KMS-11 (cell line): Measurements from ENCODE around the gene CKLF.

Experiments
- H2AFZ ChIP-seq: fragments of 200-600 bp; sonication (generic); 2 replicates; pipeline ENCODE4 v1.6.1; 2016; ENCODE audit warnings: antibody characterized with exemption, mixed run types, low read depth
- H3K27ac ChIP-seq: fragments of 200-600 bp; sonication (generic); 2 replicates; pipeline ENCODE4 v1.6.1; 2016; ENCODE audit warnings: mild to moderate bottlenecking, mixed run types
- H3K27me3 ChIP-seq: fragments of 200-600 bp; sonication (generic); 2 replicates; pipeline ENCODE4 v1.6.1; 2017; ENCODE audit warnings: mild to moderate bottlenecking, low read depth, mixed run types, moderate library complexity; ENCODE audit not compliant: insufficient read depth
- H3K36me3 ChIP-seq: fragments of 200-600 bp; sonication (generic); 2 replicates; pipeline ENCODE4 v1.6.1; 2017; ENCODE audit warnings: mild to moderate bottlenecking, mixed run types; ENCODE audit not compliant: insufficient read depth
- H3K4me1 ChIP-seq: fragments of 200-600 bp; sonication (generic); 2 replicates; pipeline ENCODE4 v1.6.1; 2016; ENCODE audit warnings: mild to moderate bottlenecking, low read depth, mixed run types; ENCODE audit not compliant: poor library complexity, severe bottlenecking
- H3K4me2 ChIP-seq: fragments of 200-600 bp; sonication (generic); 2 replicates; pipeline ENCODE4 v1.7.0; 2016; ENCODE audit warnings: mild to moderate bottlenecking, mixed run types
- H3K4me3 ChIP-seq: fragments of 200-600 bp; sonication (generic); IDR thresholded peaks from 2 replicates; pipeline ENCODE4 v1.6.1; 2017; ENCODE audit warnings: low read depth, low read length, mixed read lengths; ENCODE audit not compliant: insufficient read depth
- H3K79me2 ChIP-seq: fragments of 200-600 bp; sonication (generic); 2 replicates; pipeline ENCODE4 v1.6.1; 2016; ENCODE audit warnings: low read depth, mixed run types; ENCODE audit not compliant: insufficient read depth
- H3K9ac ChIP-seq: fragments of 200-600 bp; sonication (generic); 2 replicates; pipeline ENCODE4 v1.6.1; 2016; ENCODE audit warnings: mild to moderate bottlenecking, mixed run types
- H4K20me1 ChIP-seq: fragments of 200-600 bp; sonication (generic); 2 replicates; pipeline ENCODE4 v1.6.1; 2016; ENCODE audit warnings: mild to moderate bottlenecking, mixed run types; ENCODE audit not compliant: insufficient read depth
- TF ChIP-seq, protein P1 (sequence below): fragments of 200-600 bp; sonication (generic); conservative IDR thresholded peaks from 2 replicates; pipeline ENCODE4 v1.6.1; 2017; ENCODE audit warnings: low read depth, mild to moderate bottlenecking, antibody characterized with exemption, low read length, moderate library complexity, mixed read lengths

CKLF gene

GRCh38 chr16:66519482-66520373 is 32.6 kb upstream of the CKLF start:
- Histone ChIP-seq H3K79me2 (no peaks in the 10 kb centered on the region), H3K4me1 (peaks cover 90% of the 10 kb centered on the region), H3K4me3 (no peak overlapping the region), H3K9ac (no peak overlapping the region), H3K4me2 (peak overlapping the region; percentile 9; the same call in 1 of the 2 replicates), H2AFZ (no peak overlapping the region), H4K20me1 (no peaks in the 10 kb centered on the region), H3K36me3 (no peaks in the 10 kb centered on the region), H3K27ac (peak overlapping the region; percentile 97), H3K27me3 (no peaks in the 10 kb centered on the region)
- TF ChIP-seq, protein P1, sequence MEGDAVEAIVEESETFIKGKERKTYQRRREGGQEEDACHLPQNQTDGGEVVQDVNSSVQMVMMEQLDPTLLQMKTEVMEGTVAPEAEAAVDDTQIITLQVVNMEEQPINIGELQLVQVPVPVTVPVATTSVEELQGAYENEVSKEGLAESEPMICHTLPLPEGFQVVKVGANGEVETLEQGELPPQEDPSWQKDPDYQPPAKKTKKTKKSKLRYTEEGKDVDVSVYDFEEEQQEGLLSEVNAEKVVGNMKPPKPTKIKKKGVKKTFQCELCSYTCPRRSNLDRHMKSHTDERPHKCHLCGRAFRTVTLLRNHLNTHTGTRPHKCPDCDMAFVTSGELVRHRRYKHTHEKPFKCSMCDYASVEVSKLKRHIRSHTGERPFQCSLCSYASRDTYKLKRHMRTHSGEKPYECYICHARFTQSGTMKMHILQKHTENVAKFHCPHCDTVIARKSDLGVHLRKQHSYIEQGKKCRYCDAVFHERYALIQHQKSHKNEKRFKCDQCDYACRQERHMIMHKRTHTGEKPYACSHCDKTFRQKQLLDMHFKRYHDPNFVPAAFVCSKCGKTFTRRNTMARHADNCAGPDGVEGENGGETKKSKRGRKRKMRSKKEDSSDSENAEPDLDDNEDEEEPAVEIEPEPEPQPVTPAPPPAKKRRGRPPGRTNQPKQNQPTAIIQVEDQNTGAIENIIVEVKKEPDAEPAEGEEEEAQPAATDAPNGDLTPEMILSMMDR: no peak

GRCh38 chr16:66520406-66521170 is 31.8 kb upstream of the CKLF start:
- Histone ChIP-seq H3K4me2 (peak overlapping the region; percentile 92), H3K4me3 (no peak overlapping the region), H3K27ac (peak overlapping the region; percentile 97), H4K20me1 (no peaks in the 10 kb centered on the region), H2AFZ (no peak overlapping the region; the same call in 1 of the 2 replicates), H3K4me1 (peaks cover 98% of the 10 kb centered on the region), H3K9ac (peak overlapping the region; percentile 41; the same call in 1 of the 2 replicates), H3K79me2 (no peaks in the 10 kb centered on the region), H3K36me3 (no peaks in the 10 kb centered on the region), H3K27me3 (no peaks in the 10 kb centered on the region)
- TF ChIP-seq, protein P1: no peak

DNA sequence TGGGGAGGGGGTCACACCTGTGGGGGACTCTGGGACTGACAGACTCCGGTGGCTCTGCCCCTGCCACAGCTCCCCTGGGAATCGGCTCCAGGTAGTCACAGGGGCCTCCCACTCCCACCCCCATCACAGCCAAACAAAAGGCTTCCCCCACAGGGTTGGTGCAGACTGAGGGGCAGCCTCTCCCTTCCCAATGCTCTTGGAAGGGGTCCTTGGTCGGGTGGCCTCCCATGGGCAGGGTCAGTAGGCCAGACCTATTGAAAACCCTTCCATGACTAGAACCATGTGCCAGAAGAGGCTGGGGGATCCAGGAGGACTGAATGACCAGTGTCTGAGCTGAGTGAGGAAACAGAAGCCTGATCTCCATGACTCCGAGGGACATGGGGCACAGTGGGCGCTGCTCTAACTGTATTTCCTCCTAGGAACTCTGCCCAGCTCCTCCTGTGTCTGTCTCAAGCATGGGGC is 31.1 kb upstream of the CKLF start:
- no peaks in the 10 kb centered on the region for H4K20me1 ChIP-seq
- no peak overlapping the region for H2AFZ ChIP-seq
- TF ChIP-seq, protein P1: no peak
- no peaks in the 10 kb centered on the region for H3K79me2 ChIP-seq
- peaks cover 98% of the 10 kb centered on the region for H3K4me1 ChIP-seq
- H3K36me3 ChIP-seq: no peaks in the 10 kb centered on the region
- no peaks in the 10 kb centered on the region for H3K27me3 ChIP-seq
- H3K9ac ChIP-seq: peak overlapping the region; percentile 41
- H3K4me3 ChIP-seq: no peak overlapping the region
- peak overlapping the region; percentile 92 for H3K4me2 ChIP-seq
- peak overlapping the region; percentile 97 for H3K27ac ChIP-seq

- TF ChIP-seq, protein P1: no peak
- Histone ChIP-seq H3K4me1 (peaks cover 100% of the 10 kb centered on the region), H3K9ac (peak overlapping the region; percentile 72), H2AFZ (peak overlapping the region; percentile 4; the same call in 1 of the 2 replicates), H3K79me2 (no peaks in the 10 kb centered on the region), H3K36me3 (no peaks in the 10 kb centered on the region), H3K4me3 (no peak overlapping the region), H3K27me3 (no peaks in the 10 kb centered on the region), H4K20me1 (no peaks in the 10 kb centered on the region), H3K4me2 (peak overlapping the region; percentile 92), H3K27ac (peak overlapping the region; percentile 97)
Measured at GRCh38 chr16:66521951-66522771, 30.2 kb upstream of the CKLF start.
